K562 (cell line): ENCODE measurements around the gene PEX3. TPM values are rescaled to one million over a fixed set of nuclear protein-coding genes. Genes with fewer than 3 reads are reported as not detected.

Source experiments
- KHSRP ChIP-seq: fragments of 450-650 bp; IDR thresholded peaks from 2 replicates; pipeline ENCODE4 v1.6.1; 2017
- MAZ ChIP-seq, 2 experiments: fragments of 450-650 bp in 1 of 2; sonication (generic) in 1 of 2; formaldehyde crosslinking; IDR thresholded peaks in 1 of 2; conservative IDR thresholded peaks in 1 of 2; 2 replicates each; pipeline versions ENCODE4 v1.4.0 to v1.5.0; 2020; ENCODE audit warnings: mild to moderate bottlenecking in 1 of 2, missing genetic modification reagents in 1 of 2
- POLR2A ChIP-seq: fragments of 450-650 bp; conservative IDR thresholded peaks from 2 replicates; pipeline ENCODE4 v1.6.1; 2016
- POLR2AphosphoS5 ChIP-seq: IDR thresholded peaks from 2 replicates; pipeline ENCODE4 v1.6.1; 2011; ENCODE audit warnings: mild to moderate bottlenecking, low read depth, low read length, moderate library complexity; ENCODE audit not compliant: control insufficient read depth, insufficient read depth
- RAD21 ChIP-seq, 2 experiments: fragments of 250-450 bp in 1 of 2; fragments of 450-650 bp in 1 of 2; sonication (Bioruptor Pico) in 1 of 2; formaldehyde crosslinking in 1 of 2; IDR thresholded peaks in 1 of 2; conservative IDR thresholded peaks in 1 of 2; 2 replicates each; pipeline versions ENCODE4 v1.4.0 to v1.8.0; 2020 to 2022; ENCODE audit warnings: mild to moderate bottlenecking in 2 of 2, moderate library complexity in 1 of 2
- SMC3 ChIP-seq: conservative IDR thresholded peaks from 2 replicates; pipeline ENCODE4 v1.6.1; 2011; ENCODE audit warnings: low read depth, low read length, improper control_type of control experiment; ENCODE audit not compliant: insufficient read depth
- STAT5B ChIP-seq: fragments of 250-450 bp; sonication (Bioruptor Pico); IDR thresholded peaks from 2 replicates; pipeline ENCODE4 v1.8.0; 2021; ENCODE audit warnings: mild to moderate bottlenecking, inconsistent platforms
- ZKSCAN1 ChIP-seq: fragments of 150-350 bp; IDR thresholded peaks from 2 replicates; pipeline ENCODE4 v1.6.1; 2016; ENCODE audit warnings: low read depth, low read length
- ZNF24 ChIP-seq: fragments of 450-650 bp; IDR thresholded peaks from 2 replicates; pipeline ENCODE4 v1.6.1; 2016
- polyA plus RNA-seq, 8 experiments: library from polyadenylated mRNA; depleted of rRNA in 4 of 8; stranded (reverse) in 5 of 8; unstranded in 3 of 8; fragments of >200 nt; fragmentation: Nextera tagmentation in 2 of 8; fragmentation: Illumina TruSeq in 1 of 8; extraction: Ambion mirVana in 2 of 8; extraction: Trizol in 1 of 8; gene quantifications; 2 replicates each; pipeline versions ENCODE4 v1.2.1 to v1.2.3, GENCODE V29; 2011 to 2014; ENCODE audit warnings: inconsistent platforms in 1 of 8, missing spikeins in 1 of 8
- total RNA-seq, 7 experiments: library from RNA; depleted of rRNA in 6 of 7; stranded (reverse); fragments of >200 nt in 6 of 7; fragmentation: Illumina TruSeq in 2 of 7; extraction: Trizol in 2 of 7; gene quantifications; 2 replicates each; pipeline versions ENCODE4 v1.2.1 to v1.2.3, GENCODE V29; 2011 to 2021; ENCODE audit warnings: low replicate concordance in 1 of 7
- TF ChIP-seq, protein P1 (sequence below): IDR thresholded peaks from 2 replicates; pipeline ENCODE4 v1.6.1; 2011; ENCODE audit warnings: borderline replicate concordance, low read depth, mild to moderate bottlenecking, moderate library complexity, low read length; ENCODE audit not compliant: insufficient read depth, poor library complexity, severe bottlenecking
- TF ChIP-seq, protein P2 (sequence below): IDR thresholded peaks from 2 replicates; pipeline ENCODE4 v1.6.1; 2016; ENCODE audit warnings: missing genetic modification characterization, missing compliant biosample characterization
- TF ChIP-seq, protein P3 (sequence below): fragments of 250-450 bp; sonication (Bioruptor Pico); IDR thresholded peaks from 2 replicates; pipeline ENCODE4 v1.8.0; 2021; ENCODE audit warnings: moderate library complexity, mild to moderate bottlenecking, inconsistent platforms
- TF ChIP-seq, protein P4 (sequence below), 2 experiments: fragments of 450-650 bp in 1 of 2; sonication (generic) in 1 of 2; formaldehyde crosslinking in 1 of 2; IDR thresholded peaks; 2 replicates each; pipeline versions ENCODE4 v1.7.1 to v1.9.0; 2016 to 2022; ENCODE audit warnings: inconsistent platforms in 1 of 2, mild to moderate bottlenecking in 1 of 2, missing genetic modification reagents in 1 of 2

The PEX3 gene
- total and polyA plus RNA-seq, 9 of the 15 experiments (the other 6 are each of a cell fraction or from before 2014, with no cell fraction given) = 17.3 to 69.6 (median 32.7) TPM

DNA sequence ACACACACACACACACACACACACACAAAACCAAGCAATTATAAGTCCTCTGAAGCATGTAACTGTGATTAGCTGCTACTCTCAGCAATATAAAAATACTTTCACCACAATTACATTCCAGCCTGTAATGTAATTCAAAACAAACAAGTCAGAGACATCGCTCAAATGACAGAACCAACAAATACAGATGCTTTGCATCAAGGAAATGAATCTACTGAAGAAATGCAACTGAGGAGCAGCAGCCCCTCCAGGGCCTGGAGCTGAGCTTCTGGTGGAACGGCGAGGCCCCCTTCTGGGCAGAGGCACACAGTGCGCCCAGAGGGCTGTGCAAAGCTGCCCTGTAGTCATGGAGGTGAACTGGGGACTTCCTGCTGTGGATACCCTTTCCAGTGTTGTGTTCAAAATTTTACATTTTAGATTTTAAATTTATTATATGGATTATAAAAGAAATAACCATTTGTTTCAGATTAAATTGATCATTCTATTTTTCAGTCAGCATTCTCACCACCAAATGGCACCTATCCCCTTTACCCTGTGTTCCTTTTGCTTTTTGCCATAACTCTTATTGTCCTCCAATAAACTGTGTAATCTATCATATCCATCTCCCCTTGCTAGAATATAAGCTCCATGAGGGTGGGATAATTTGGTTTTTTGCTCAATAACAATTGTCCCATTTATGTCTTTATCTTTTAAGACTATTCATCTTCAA is 23.3 kb upstream of the PEX3 start (continued):
- TF ChIP-seq, protein P1, sequence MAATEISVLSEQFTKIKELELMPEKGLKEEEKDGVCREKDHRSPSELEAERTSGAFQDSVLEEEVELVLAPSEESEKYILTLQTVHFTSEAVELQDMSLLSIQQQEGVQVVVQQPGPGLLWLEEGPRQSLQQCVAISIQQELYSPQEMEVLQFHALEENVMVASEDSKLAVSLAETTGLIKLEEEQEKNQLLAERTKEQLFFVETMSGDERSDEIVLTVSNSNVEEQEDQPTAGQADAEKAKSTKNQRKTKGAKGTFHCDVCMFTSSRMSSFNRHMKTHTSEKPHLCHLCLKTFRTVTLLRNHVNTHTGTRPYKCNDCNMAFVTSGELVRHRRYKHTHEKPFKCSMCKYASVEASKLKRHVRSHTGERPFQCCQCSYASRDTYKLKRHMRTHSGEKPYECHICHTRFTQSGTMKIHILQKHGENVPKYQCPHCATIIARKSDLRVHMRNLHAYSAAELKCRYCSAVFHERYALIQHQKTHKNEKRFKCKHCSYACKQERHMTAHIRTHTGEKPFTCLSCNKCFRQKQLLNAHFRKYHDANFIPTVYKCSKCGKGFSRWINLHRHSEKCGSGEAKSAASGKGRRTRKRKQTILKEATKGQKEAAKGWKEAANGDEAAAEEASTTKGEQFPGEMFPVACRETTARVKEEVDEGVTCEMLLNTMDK = peak; percentile 28
- TF ChIP-seq STAT5B (CRISPR knock-in tag) (no peak), POLR2A (peak; percentile 46), ZNF24 (peak; percentile 97), POLR2AphosphoS5 (peak; percentile 37; the same call in 1 of the 2 replicates), KHSRP (0 out of 2 replicates have a peak, but pooled peaks have one; percentile 39), RAD21 (CRISPR knock-in tag; conservative IDR thresholded peaks at IDR 0.05 in 1 of 2, IDR thresholded peaks at IDR 0.05 in 1 of 2) (peak; percentile 93 to 97), ZKSCAN1 (peak; percentile 29; the same call in 1 of the 2 replicates), SMC3 (peak; percentile 76), MAZ (CRISPR knock-in tag; conservative IDR thresholded peaks at IDR 0.05 in 1 of 2, IDR thresholded peaks at IDR 0.05 in 1 of 2) (peak; percentile 46 to 88; a peak in 3 of 4 replicates)
- TF ChIP-seq, protein P2, sequence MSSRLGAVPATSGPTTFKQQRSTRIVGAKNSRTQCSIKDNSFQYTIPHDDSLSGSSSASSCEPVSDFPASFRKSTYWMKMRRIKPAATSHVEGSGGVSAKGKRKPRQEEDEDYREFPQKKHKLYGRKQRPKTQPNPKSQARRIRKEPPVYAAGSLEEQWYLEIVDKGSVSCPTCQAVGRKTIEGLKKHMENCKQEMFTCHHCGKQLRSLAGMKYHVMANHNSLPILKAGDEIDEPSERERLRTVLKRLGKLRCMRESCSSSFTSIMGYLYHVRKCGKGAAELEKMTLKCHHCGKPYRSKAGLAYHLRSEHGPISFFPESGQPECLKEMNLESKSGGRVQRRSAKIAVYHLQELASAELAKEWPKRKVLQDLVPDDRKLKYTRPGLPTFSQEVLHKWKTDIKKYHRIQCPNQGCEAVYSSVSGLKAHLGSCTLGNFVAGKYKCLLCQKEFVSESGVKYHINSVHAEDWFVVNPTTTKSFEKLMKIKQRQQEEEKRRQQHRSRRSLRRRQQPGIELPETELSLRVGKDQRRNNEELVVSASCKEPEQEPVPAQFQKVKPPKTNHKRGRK = no peak
- TF ChIP-seq, protein P3, sequence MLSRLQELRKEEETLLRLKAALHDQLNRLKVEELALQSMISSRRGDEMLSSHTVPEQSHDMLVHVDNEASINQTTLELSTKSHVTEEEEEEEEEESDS (CRISPR knock-in tag) = no peak
- TF ChIP-seq, protein P4, sequence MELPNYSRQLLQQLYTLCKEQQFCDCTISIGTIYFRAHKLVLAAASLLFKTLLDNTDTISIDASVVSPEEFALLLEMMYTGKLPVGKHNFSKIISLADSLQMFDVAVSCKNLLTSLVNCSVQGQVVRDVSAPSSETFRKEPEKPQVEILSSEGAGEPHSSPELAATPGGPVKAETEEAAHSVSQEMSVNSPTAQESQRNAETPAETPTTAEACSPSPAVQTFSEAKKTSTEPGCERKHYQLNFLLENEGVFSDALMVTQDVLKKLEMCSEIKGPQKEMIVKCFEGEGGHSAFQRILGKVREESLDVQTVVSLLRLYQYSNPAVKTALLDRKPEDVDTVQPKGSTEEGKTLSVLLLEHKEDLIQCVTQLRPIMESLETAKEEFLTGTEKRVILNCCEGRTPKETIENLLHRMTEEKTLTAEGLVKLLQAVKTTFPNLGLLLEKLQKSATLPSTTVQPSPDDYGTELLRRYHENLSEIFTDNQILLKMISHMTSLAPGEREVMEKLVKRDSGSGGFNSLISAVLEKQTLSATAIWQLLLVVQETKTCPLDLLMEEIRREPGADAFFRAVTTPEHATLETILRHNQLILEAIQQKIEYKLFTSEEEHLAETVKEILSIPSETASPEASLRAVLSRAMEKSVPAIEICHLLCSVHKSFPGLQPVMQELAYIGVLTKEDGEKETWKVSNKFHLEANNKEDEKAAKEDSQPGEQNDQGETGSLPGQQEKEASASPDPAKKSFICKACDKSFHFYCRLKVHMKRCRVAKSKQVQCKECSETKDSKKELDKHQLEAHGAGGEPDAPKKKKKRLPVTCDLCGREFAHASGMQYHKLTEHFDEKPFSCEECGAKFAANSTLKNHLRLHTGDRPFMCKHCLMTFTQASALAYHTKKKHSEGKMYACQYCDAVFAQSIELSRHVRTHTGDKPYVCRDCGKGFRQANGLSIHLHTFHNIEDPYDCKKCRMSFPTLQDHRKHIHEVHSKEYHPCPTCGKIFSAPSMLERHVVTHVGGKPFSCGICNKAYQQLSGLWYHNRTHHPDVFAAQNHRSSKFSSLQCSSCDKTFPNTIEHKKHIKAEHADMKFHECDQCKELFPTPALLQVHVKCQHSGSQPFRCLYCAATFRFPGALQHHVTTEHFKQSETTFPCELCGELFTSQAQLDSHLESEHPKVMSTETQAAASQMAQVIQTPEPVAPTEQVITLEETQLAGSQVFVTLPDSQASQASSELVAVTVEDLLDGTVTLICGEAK (IDR thresholded peaks at IDR 0.05) = no peak
- TF ChIP-seq, protein P4 (CRISPR knock-in tag; IDR thresholded peaks at IDR 0.05) = 0 out of 2 replicates have a peak, but pooled peaks have one; percentile 11
